ENCODE measurements around the gene CORO2B.

- TF ChIP-seq CTCF (conservative IDR thresholded peaks at IDR 0.05; ENCODE audit: low read depth, low read length) (no peak), CEBPB (IDR thresholded peaks at IDR 0.05; ENCODE audit: low read depth, low read length) (no peak), SMC3 (IDR thresholded peaks at IDR 0.05; ENCODE audit: low read depth, low read length) (no peak), MAZ (IDR thresholded peaks at IDR 0.05; ENCODE audit: borderline replicate concordance, low read depth, low read length) (no peak)
Measured at GRCh38 chr15:68653801-68654200, 75.0 kb downstream of the CORO2B start.
